Measurements from ENCODE around the gene TAF10.
A peak's percentile ranks its signal among the peaks of the same experiment; 100 is the strongest.

The TAF10 gene

GRCh38 chr11:6586434-6587359 lies 25.3 kb downstream of the TAF10 start:
- peak in 17 of 58 donors; percentile 11 to 79 (median 44) for DNase-seq

GRCh38 chr11:6584528-6584927 lies 27.5 kb downstream of the TAF10 start:
- no peak for DNase-seq

GRCh38 chr11:6583584-6583983 lies 28.4 kb downstream of the TAF10 start:
- DNase-seq, result no peak

DNA sequence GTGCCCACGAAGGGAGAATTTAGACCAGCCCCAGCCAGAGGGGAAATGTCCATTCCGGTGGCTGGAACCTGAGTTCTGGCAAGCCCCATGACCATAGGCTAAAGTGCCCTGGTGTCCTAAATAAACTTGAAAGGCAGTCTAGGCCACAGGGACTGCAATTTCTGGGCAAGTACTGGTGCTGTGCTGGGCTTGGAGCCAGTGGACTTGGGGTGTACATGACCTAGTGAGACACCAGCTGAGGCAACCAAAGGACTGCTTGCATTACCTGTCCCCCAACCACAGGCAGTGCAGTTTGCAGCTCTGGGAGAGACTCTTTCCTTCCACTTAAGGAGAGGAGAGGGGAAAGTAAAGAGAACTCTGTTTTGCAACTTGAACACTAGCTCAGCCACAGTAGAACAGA lies 32.3 kb downstream of the TAF10 start:
- peak in 8 of 58 donors; percentile 18 to 65 (median 30) for DNase-seq

DNA sequence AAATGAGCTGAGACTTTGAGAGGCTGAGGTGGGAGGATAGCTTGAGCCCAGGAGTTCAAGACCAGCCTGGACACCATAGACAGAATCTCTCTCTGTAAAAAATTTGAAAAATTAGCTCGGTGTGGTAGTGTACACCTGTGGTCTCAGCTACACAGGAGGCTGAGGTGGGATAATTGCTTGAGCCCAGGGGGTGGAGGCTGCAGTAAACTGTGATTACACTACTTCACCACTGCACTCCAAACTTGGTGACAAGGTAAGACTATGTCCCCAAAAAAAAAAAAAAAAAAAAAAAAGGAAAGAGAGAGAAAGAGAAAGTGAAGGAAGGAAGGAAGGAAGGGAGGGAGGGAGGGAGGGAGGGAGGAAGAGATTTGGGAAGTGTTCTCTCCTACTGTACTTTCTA lies 33.9 kb downstream of the TAF10 start:
- DNase-seq, result no peak

GRCh38 chr11:6576471-6577373 lies 35.3 kb downstream of the TAF10 start:
- DNase-seq, result peak in 51 of 58 donors; percentile 49 to 93 (median 80)

DNA sequence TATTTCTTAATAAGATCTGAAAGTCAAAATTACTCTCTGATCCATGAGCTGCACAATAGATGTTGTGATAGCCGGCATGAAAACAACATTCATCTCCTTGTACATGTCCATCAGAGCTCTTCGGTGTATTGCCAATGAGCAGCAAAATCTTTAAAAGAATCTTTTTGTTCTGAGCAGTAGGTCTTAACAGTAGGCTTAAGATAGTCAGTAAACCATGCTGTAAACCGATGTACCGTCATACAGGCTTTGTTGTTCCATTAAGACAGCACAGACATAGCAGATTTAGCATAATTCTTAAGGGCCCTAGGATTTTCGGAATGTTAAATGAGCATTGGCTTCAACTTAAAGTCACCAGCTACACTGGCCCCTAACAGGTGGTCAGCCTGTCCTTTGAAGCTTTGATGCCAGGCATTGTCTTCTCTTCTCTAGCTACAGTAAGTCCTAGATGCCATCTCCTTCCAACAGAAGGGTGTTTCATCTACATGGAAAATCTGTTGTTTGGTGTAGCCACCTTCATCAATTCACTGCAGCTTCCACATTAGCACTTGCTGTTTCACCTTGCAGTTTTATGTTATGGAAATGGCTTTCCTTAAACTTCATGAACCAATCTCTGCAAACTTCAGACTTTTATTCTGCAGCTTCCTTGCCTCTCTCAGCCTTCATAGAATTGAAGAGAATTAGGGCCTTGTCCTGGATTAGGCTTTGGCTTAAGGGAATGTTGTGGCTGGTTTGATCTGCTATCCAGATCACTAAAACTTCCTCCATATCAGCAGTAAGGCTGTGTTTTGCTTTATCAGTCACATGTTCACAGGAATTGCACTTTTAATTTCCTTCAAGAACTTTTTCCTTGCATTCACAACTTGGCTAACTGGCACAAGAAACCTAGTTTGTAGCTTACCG lies 37.0 kb downstream of the TAF10 start:
- DNase-seq, result no peak

GRCh38 chr11:6572215-6572614 lies 39.8 kb downstream of the TAF10 start:
- DNase-seq, result peak in 3 of 58 donors; percentile 33 to 53 (median 52)

DNA sequence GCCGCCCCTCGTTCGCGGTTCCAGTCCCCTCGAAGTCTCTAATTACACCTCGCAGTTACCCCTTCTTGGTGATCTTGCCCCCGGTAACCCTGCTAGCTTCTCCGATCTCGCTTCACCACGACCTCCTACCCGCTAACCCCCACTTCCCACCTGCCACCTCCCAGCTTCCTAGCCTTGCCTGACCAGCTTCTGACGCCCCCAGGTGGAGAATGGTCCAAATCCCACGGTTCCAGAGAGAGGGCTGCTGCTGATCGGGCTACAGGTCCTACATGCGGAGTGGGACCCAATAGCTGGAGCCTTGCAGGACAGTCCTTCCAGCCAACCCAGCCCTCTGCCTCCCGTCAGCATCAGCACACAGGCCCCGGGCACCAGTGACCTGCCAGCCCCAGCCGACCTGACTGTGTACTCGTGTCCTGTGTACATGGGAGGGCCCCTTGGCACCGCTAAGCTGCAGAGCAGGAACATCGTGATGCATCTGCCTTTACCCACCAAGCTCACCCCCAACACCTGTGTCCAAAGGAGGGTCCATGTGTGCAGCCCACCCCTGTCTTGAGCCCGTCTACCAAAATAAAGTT lies 40.5 kb downstream of the TAF10 start:
- no peak for DNase-seq

- peak in 7 of 58 donors; percentile 19 to 48 (median 36) for DNase-seq
These were observed 41.2 kb downstream of the TAF10 start for GRCh38 chr11:6570691-6571427.

DNA sequence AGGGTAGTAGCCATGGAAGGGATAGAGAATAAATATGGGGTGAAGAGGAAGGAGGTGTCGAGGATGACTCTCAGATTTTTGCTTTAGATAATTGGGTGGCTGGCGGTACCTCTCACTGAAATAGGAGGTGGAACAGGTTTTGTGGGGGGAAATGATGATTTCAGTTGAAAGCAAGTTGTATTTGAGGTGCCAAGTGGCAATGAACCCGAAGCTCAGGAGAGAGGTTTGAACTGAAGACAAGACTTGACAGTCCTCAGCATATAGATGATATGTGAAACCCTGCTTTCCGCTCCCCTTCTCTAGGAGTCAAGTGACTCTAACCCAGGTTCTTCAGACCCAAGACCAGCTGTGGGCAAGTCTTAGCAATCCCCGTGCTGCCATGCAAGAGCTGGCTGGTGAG lies 42.3 kb downstream of the TAF10 start:
- no peak for DNase-seq

DNA sequence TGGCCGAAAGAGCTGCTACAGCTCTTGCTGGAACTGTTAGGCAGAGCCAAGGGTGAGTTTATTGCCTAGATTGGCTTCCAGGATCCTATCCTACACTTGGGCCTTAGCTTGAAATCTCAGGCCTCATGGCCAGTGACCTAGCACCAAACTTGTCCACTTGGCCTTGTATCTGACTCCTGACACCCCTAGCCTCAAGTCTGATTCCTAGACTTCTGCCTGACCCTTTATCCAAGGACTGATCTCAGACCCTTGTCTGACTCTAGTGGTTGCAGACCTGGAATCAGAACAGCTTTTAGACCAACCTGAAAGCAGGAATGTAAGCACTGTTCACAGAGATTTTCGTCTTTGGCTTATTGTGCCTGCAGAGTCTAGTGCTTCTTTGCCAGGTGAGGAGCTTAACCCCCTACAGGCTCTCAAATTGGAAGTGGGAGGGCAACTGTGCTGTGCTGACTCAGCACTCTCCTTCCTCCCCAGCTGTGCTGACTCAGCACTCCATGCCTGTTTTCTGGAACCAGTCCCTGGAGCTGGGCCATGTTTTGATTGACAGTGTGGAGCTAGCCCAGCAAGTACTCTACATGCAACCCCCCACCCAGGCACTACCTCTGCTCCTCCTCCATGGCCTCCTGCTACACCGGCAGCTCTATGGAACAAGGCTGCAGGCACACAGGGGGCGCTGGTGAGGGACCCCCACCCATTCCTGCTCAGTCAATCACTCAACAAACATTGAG lies 43.7 kb downstream of the TAF10 start:
- peak in 20 of 58 donors; percentile 12 to 67 (median 41) for DNase-seq

DNA sequence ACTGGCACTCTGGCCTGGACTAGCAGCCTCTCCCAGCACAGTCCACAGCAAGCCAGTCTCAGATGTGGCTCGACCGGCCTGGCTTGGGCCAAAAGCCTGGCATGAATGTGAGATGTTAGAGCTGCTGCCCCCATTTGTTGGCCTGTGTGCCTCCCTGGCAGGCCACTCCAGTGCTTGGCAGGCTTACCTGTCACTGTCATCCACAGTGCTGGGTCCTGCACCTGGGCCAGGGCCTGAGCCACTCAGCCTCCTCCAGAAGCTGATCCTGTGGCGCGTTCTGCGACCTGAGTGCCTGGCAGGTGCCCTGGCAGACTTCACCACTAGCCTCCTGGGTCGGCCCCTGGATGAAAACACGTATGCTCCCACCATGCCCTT lies 44.7 kb downstream of the TAF10 start:
- DNase-seq, result peak in 3 of 58 donors; percentile 21 to 47 (median 36)

GRCh38 chr11:6566704-6567370 lies 45.2 kb downstream of the TAF10 start:
- DNase-seq, result peak in 11 of 58 donors; percentile 11 to 47 (median 35)

DNA sequence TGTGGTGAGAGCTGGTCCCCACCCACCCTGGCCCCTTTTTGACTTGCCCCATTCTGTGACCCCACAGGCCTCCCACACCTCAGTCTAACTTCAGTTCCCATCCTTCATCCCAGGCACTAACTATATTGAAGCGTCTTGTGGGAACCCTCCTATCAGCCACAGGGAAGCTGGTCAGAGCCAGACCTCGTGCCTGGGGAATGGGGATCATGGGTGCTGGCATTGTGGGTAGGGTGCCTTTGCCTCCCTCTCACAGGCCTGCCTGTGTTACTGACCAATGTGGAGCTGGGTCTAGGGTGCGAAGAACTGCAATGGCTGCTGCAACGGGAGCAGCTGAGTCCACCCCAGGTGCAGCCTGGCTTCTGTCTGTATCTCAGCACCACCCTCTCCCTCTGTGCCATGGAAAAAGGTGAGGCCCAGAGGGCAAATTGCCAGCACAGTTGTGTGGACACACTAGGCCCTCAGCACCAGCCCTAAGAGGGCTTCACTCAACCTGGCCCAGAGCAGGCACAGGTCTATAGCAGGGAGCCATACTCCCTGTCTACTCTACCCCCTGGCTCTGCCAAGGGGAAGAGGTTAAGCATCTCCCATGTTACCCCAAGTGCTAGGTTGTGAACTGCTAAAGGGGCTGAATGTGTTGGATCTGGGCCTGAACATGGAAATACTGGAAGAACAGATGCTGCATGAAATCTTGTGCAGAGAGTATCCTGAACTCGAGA lies 45.9 kb downstream of the TAF10 start:
- no peak for DNase-seq

DNA sequence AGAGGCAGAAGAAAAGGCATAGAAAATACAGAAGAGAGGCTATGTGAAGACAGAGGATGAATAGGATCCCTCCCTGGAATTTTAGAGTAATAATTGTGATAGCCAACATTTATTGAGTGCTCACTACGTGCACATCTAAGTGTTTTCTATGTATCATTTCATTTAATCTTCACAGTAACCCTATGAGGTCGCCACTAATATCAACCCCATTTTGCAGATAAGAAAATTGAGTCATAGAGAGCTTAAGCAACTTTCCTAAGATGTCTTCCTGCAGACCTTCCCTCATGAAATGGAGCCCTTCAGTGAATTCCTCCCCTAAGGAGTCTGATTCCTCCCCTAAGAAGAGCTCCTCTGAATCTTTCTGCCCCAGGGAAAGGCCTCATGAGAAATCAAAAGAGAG lies 46.7 kb downstream of the TAF10 start:
- DNase-seq, result no peak

- DNase-seq, result no peak
These were observed 48.3 kb downstream of the TAF10 start for GRCh38 chr11:6563667-6564066.

DNA sequence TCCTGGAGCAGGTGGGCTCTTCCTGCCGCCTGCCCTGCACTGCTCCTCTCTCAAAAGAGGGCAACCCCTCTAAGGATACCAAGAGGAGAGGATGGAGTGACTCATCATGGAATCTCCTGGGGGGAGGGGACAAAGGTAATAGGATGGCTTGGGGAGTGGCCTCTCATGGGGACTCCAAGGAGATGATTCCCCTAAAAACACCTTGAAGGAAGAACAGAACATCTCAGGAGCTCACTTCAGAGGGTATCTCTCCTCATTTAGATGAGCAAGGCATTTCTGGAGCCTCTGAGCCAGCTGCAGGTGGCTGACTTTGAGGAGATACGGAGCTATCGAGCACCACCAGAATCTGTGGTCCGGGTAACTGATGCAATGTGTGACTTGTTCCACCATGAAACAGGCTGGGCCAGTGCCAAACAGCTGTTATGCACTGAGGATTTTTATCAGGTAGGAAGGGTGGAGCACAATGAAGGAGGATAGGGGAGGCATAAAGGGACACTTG lies 48.8 kb downstream of the TAF10 start:
- DNase-seq, result no peak
